Activated naive CD8-positive, alpha-beta T cell treated with anti-CD3 and anti-CD28 coated beads, Interleukin-2, amount 50 U/mL, for 24 hours (primary cell): ENCODE results near the gene EMP2.

Source experiments
- ATAC-seq: fragments of 150-1000 bp; cut with Tn5 transposase; one replicate; pipeline ENCODE4 v1.10.0; 2021
- DNase-seq: peaks from one replicate; pipeline ENCODE4 v3.0.0; 2021
- H3K27ac Mint-ChIP-seq: one replicate; pipeline ENCODE4 v1.8.0; 2021; ENCODE audit warnings: mild to moderate bottlenecking, mixed read lengths
- H3K27me3 Mint-ChIP-seq: one replicate; pipeline ENCODE4 v1.8.0; 2021; ENCODE audit warnings: mixed read lengths
- H3K36me3 Mint-ChIP-seq: one replicate; pipeline ENCODE4 v1.8.0; 2021; ENCODE audit warnings: low read depth, mixed read lengths
- H3K4me1 Mint-ChIP-seq: one replicate; pipeline ENCODE4 v1.8.0; 2021; ENCODE audit warnings: mixed read lengths
- H3K4me3 Mint-ChIP-seq: one replicate; pipeline ENCODE4 v1.8.0; 2021; ENCODE audit warnings: mild to moderate bottlenecking, moderate library complexity, mixed read lengths
- H3K9me3 Mint-ChIP-seq: one replicate; pipeline ENCODE4 v1.8.0; 2021; ENCODE audit warnings: mixed read lengths

EMP2 gene

GRCh38 chr16:10494343-10495030 is 85.9 kb downstream of the EMP2 start:
- Mint-ChIP-seq H3K9me3 (peaks cover 17% of the 10 kb centered on the region), H3K4me3 (no peak overlapping the region), H3K36me3 (no peaks in the 10 kb centered on the region), H3K27me3 (no peaks in the 10 kb centered on the region), H3K4me1 (no peaks in the 10 kb centered on the region), H3K27ac (no peak overlapping the region)
- ATAC-seq: no peak
- no peak for DNase-seq

DNA sequence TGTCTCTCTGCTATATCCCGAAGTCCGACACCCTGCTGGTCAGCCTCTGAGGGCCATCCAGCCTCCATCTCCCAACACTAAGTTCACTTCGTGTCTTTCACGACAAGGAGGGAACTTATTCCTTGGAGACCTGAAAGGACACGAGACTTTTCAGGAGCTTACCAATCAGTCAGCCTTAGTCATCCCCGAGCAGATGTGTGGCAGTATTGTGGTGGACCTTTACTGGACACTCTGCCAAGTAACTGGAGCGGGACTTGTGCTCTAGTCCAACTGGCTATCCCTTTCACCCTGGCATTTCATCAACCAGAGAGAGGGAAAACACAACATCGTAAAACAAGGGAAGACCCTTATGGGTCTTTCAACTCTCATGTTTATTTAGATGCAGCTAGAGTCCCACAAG is 87.1 kb downstream of the EMP2 start:
- Mint-ChIP-seq H3K4me1 (no peaks in the 10 kb centered on the region), H3K9me3 (peaks cover 17% of the 10 kb centered on the region), H3K27me3 (no peaks in the 10 kb centered on the region), H3K4me3 (no peak overlapping the region), H3K36me3 (no peaks in the 10 kb centered on the region), H3K27ac (no peak overlapping the region)
- DNase-seq (no peak), ATAC-seq (no peak)

GRCh38 chr16:10490141-10490540 is 90.3 kb downstream of the EMP2 start:
- Mint-ChIP-seq H3K36me3 (peaks cover 3% of the 10 kb centered on the region), H3K9me3 (peaks cover 16% of the 10 kb centered on the region), H3K27me3 (no peaks in the 10 kb centered on the region), H3K27ac (no peak overlapping the region), H3K4me3 (no peak overlapping the region), H3K4me1 (no peaks in the 10 kb centered on the region)
- ATAC-seq (no peak), DNase-seq (no peak)

GRCh38 chr16:10485698-10486382 is 94.6 kb downstream of the EMP2 start:
- Mint-ChIP-seq H3K27ac (no peak overlapping the region), H3K9me3 (peaks cover 7% of the 10 kb centered on the region), H3K4me1 (no peaks in the 10 kb centered on the region), H3K27me3 (no peaks in the 10 kb centered on the region), H3K36me3 (peaks cover 30% of the 10 kb centered on the region), H3K4me3 (no peak overlapping the region)
- DNase-seq (no peak), ATAC-seq (no peak)

DNA sequence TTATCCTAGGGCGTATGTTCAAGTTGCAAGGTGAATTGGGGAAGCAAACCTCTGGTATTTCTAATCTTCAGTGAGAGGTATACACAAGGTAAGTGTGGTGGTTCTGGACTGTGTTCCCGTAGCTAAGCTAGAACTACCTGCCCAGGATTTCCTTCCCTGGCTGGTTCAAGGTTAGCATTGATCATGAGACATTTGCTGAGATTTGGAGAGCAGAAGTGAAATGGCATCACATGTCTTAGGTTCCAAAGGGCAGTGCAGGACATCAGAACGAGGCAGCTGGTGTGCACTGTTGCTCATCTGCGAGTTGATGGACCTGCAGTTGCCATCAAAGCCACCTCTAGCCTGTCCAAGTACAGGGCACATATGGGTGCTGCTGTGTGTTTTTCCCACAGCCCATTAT is 95.2 kb downstream of the EMP2 start:
- H3K27ac Mint-ChIP-seq: no peak overlapping the region
- no peak for DNase-seq
- H3K4me3 Mint-ChIP-seq: no peak overlapping the region
- no peaks in the 10 kb centered on the region for H3K27me3 Mint-ChIP-seq
- no peak for ATAC-seq
- peaks cover 7% of the 10 kb centered on the region for H3K9me3 Mint-ChIP-seq
- H3K36me3 Mint-ChIP-seq: peaks cover 36% of the 10 kb centered on the region
- no peaks in the 10 kb centered on the region for H3K4me1 Mint-ChIP-seq

GRCh38 chr16:10480151-10480550 is 100.2 kb downstream of the EMP2 start:
- Mint-ChIP-seq H3K36me3 (peaks cover 60% of the 10 kb centered on the region), H3K4me3 (no peak overlapping the region), H3K9me3 (peaks cover 8% of the 10 kb centered on the region), H3K4me1 (no peaks in the 10 kb centered on the region), H3K27me3 (no peaks in the 10 kb centered on the region), H3K27ac (no peak overlapping the region)
- DNase-seq (no peak), ATAC-seq (no peak)
